ENCODE measurements around the gene UBE2H.

The UBE2H gene

DNA sequence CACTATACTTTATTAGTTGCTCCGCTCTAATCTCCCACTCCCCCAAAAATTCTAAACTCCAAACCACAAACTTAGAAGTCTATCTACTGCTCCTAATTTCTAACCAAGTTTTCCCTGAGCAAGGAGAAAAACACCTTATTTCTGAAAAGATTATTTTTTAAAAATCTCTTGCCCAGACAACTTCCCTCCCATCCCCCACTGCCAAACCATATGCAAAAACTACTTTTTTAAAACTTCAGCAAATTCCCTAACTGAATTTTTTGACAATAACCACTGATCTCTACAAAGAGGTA, 1.9 kb downstream of the UBE2H start:
- no peak for DNase-seq (ENCODE audit: insufficient read length, low spot score)
- no peak for FAIRE-seq

DNA sequence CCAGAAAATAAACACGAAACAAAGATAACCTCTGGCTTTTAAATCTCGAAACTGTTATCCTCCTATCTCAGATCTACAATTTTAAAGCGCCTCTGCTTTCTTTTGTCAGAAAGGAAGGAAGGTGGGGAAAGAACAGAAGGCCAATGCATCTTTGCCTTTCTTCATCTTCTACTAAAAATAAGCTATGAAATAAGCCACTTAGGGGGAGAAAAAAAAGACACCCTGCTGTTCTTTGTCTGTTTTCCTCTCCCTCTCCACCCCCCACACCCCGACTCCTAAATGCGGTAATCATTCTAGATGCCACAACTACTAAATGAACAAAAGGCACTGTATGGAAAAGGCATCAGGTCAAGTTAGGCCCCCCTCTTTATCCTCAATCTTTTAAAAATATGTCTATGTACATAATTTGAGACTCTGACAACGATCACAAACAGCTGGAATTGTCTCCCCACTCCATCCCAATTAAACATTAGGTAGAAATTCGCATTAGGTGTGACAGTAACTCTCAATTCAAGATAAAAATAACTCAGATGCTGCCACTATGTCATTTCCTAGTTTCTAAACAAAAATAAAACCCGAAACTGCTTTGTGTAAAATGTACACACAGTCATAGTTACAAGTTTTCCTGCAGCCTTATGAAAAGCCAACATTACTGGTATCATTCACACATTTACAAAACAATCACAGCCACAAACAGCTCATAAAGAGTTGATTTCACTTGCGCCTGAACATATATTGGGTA, 2.4 kb downstream of the UBE2H start:
- DNase-seq (ENCODE audit: insufficient read length, low spot score) = no peak
- no peak for FAIRE-seq

DNA sequence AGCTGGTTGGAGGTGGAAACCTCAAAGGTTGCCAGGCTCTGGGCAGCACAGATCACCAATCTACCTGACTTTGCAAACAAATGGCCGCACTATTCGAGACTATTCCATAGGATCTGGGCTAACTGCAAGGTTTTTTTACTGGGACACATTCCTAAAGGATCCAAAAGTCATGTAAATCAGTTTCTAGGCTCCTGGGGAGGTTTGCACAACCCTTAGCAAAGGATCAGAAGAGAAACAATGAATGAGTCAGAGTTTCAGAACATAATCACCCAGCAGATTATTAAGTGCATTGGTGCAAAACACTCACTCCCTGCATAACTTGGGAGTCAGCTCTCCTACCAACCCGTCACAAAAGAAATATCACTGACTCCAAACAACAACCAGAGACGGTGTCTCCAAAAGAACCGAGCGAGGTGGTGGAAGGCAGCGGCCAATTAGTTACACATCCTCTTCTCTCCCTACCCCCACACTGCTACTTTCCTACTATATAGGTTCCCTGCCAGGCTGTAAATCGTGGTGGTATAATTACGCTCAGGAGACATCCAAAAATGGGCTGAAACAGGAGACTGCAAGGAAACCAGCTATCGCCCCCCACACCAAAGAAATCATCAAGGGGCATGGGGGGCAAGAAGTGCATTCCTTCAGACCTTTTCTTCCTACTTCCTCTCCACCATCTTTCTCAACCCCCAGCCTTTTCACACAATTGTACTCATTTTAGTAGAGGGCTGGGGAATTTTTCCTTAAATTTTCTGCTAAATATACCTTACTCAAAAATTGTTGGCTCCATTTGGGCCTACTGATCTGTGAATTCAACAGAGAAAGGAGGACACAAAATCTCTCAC, 3.2 kb downstream of the UBE2H start:
- DNase-seq (ENCODE audit: insufficient read length, low spot score) = peak; percentile 23

DNA sequence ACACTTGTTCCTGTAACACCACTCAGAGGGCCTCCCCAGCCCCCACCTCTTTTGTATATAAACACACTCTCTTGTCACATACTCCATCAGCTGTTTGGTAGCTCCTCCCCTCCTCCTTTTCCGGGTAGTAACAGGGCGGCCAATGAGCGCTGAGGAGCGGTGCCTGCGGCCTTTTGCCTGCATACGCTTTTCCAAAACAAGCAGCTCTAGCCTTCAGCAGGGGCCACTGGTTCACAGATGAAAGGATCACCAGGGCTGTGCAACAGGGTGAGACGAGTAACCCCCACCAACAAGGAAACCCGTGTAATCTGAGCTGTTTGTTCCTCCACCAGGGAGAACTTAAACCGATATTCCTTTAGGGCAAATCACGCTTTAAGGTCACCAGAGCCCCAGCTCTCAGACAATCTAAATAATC, 3.9 kb downstream of the UBE2H start:
- FAIRE-seq (no peak), DNase-seq (ENCODE audit: insufficient read length, low spot score) (peak; percentile 82)

More for the DNA sequence above, 3.2 kb downstream of the UBE2H start:
- no peak for FAIRE-seq

DNA sequence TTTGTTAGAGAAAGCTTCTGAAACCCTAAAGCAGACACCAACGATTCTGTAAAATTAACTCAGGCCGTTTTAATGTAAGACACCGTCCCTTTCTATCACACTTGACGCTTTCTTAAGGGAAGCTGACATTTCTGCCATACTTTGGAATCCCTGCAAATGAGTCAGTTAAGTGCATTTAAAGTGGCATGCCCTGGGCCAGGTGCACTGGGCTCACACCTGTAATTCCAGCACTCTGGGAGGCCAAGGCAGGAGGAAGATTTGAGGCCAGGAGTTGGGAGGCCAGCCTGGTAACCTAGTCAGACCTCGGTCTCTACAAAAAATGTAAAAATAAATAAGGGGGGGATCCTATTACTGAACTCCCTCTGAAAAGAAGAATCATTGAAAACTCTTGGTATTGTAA, 4.4 kb downstream of the UBE2H start:
- no peak for DNase-seq (ENCODE audit: insufficient read length, low spot score)
- FAIRE-seq = no peak

DNA sequence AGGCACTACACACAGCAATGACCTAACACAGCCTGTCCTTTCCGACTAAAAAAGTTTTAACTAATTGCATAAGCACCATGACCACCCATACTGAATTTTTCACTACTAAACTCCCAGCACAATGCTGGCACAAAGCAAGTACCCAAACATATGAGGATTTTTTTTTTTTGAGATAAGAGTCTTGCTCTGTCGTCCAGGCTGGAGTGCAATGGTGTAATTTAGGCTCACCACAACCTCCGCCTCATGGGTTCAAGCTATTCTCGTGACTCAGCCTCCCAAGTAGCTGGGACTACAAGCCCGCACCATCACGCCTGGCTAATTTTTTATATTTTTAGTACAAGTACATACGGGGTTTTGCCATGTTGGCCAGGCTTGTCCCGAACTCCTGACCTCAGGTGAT, 5.1 kb downstream of the UBE2H start:
- FAIRE-seq = no peak

DNA sequence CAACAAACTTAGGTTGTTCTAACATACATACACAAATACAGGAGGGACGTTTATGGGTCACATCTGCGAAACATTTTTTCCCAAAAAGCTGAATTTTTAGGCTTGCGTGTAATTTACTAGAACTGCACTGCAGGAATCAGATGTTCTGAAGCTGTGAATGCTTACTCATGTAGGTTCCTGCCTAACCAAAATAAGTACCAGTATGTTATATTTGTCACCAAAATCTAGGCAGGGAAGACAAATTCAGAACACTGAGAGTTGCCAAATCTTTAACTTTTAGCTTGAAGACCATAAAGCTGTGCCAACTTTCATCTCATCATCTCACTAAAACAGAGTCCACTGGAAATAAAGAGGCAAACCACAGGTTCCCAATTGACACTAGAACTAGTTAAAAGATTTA, 5.7 kb downstream of the UBE2H start:
- no peak for FAIRE-seq
- no peak for DNase-seq (ENCODE audit: insufficient read length, low spot score)

More for the DNA sequence above, 5.1 kb downstream of the UBE2H start:
- no peak for DNase-seq (ENCODE audit: insufficient read length, low spot score)

DNA sequence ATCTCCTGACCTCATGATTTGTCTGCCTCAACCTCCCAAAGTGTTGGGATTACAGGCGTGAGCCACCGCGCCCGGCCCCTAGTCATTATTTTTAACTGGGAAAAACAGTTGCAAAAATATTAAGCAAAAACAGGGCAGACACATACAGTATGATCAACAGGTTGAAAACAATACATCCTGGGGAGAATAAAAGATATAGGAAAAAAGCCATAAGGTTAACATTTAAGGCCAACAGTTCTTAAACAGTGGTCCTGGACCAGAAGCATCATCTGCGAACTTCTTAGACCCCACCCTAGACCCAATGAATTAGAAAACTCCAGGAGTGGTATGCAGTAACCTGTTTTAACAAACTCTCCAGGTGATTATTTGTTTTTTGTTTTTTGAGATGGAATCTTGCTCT, 6.5 kb downstream of the UBE2H start:
- FAIRE-seq = no peak

DNA sequence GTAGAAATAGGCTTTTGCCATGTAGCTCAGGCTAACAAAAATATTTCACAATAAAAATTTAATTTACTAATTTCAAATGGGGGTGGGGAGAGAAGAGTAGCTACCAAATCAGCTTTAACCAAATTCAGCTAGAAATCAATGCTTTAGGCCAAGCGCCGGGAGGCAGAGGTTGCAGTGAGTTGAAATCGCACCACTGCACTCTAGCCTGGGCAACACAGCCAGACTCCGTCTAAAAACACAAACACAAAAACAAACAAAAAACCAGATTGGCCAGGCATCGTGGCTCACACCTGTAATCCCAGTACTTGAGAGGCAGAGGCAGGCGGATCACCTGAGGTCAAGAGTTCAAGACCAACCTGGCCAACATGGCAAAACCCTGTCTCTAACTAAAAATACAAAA, 9.4 kb downstream of the UBE2H start:
- FAIRE-seq (no peak), DNase-seq (ENCODE audit: insufficient read length, low spot score) (no peak)

More for the DNA sequence above, 6.5 kb downstream of the UBE2H start:
- no peak for DNase-seq (ENCODE audit: insufficient read length, low spot score)

DNA sequence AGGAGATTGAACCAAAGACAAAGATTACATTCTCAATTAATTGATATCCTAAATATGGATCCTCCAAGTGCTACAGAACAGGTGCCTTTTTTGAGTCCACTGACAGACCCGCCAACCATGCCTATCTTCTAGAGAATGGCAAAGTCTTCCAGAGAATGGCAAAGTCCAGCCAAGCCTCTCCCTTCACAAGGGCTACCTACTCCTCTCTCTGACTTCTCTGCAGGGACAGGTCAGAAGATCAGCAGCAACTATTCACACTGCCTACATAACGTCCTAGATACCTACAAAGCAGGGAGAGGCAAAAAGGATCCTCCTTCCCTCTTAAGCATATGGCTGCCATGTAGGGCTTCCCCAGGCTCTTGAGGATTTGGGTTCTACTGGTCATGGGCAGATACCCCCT, 12.4 kb downstream of the UBE2H start:
- DNase-seq (ENCODE audit: insufficient read length, low spot score) (no peak), FAIRE-seq (no peak)

DNA sequence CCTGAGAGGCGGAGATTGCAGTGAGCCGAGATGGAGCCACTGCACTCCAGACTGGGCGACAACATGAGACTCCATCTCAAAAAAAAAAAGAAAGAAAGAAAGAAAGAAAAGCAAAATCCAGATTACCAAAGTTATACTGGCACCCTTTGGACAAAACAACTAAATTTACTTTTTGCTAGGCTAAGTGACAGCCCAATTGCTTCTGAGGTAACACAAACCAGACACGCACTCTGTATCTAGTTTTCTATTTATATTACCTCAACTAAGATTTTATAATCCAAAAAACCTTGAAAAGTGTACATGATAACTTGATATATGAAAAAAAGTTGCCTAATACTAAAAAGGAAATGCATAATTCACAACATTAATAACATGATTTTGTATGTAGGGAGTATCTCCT, 12.9 kb downstream of the UBE2H start:
- FAIRE-seq = no peak
- DNase-seq (ENCODE audit: insufficient read length, low spot score) = no peak

DNA sequence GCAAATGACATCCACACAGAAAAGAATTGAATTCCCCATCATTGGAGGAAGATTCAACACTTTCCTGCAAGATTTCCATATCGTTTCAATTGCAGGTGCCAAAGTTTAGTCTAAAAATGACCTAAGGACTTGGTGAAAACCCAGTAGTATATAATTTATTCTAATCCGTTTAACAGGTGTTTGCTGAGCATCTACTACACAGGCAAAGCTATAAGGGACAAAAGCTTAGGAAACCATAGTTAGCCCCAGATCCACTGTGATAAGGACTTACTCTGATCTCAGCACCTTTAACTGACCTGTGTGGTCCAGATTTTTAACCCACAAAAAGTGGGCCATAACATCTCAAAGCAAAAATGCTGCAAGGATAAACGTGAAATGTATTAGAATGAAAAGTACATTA, 19.1 kb downstream of the UBE2H start:
- no peak for DNase-seq (ENCODE audit: insufficient read length, low spot score)
- no peak for FAIRE-seq

DNA sequence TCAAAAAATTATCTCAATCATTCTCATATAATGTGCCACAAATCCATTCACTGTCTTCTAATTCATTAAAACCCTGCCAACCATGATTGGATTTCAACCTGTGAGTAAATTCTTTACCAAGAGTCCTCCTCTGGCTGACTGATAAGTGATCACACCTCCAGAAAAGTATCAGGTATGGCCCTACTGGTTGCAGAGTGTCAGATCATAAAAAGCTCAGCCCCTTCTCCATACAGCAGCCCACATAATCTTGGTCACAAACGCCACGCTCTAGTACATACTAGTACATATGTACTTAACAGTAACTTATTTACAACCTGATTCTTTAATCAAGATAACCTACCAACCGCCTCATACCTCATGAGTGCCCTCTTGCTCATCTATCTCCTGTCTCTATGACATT, 26.1 kb downstream of the UBE2H start:
- DNase-seq (ENCODE audit: insufficient read length, low spot score) (no peak), FAIRE-seq (no peak)

DNA sequence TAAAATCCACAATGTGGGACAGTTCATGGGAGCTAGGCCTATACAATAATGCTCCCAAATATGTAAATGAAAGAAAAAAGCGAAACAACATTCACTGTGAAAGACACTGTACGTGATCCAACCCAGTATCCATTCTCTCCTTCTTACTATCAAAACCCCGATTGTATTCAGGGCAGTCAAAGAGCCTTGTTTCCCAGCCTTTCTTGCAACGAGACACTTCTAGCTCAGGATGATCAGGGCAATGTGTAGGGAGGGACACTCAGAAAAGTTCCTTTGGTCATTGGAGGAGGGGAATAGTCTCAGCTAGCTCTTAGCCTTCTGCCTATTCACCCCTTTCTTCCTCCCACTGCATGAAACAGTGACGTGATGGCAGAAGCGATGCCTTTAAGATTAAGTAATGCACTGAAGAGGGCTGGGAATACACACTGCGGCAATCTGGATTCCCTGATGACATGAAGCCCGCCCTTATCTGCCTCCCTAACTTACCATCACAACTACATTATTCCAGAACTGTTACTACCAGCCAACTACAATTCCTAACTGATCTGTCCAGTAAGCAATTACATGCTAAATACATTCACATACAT, 27.3 kb downstream of the UBE2H start:
- DNase-seq (ENCODE audit: insufficient read length, low spot score) (no peak), FAIRE-seq (no peak)

DNA sequence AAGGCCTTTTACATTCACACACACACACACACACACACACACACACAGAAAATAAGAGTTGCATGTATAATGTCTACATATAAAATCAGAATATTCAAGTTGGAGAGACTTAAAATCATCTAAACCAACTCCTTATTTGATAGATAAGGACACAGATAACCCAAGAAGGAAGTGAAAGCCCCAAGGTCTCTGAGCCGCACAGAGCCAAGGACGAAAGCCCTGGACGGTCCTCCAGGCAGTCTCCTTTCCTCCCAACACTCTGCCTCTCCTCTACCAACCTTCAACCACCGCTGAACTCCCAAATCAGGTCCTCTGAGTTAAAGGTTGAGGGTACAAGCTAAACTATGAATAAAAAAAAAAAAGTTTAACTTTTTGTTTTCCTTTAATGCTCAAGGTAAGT, 28.2 kb downstream of the UBE2H start:
- DNase-seq (ENCODE audit: insufficient read length, low spot score) = no peak
- no peak for FAIRE-seq

DNA sequence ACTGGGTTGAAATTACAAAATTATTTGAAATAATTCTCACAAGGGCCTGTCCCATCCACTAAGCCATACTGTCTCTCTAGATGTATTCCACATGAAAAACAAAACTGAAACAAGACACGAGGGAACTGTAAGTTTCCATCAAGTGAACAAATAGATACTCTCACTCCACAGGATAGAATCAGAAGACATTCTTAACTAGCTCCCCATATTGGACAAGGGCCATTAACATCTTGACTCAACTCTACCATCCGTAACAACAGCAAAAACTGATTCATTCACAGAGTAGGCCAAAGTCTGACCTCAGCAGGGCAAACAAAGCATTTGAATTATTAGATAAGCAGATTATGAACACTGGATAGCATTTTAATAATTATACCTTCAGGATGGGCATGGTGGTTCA, 29.1 kb downstream of the UBE2H start:
- FAIRE-seq (no peak), DNase-seq (ENCODE audit: insufficient read length, low spot score) (no peak)

DNA sequence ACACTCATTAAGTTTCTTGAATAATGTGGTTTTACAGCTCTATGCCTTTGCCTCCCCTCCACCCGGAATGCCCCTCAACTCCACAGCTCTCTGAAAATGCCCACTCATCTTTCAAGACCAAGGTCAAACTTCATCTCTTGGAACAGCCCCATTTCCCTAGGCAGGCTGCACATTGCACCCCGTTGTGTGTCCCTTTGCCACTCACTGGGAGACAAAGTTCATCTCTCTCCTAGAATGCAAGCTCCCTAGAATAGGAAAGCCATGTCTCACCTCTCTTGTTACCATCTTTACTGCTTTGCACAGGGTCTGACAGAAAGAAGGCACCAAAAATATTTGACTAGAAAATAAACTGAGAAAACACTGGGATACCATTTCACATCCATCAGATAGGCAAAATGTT, 33.3 kb downstream of the UBE2H start:
- FAIRE-seq = no peak

DNA sequence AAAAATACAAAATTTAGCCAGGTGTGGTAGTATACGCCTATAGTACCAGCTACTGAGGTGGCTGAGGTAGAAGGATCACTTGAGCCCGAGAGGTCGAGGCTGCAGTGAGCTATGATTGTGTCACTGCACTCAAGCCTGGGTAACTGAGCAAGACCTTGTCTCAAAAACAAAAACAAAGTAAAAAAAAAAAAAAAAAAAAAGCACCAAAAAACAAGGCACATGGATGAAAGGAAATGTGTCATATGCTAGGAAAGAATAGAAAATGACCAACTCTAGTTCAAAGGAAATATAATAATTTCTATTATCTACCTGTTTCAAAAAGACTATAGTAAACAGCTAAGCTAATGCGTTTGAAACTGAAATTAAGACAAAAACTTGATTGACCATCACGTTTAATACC, 33.8 kb downstream of the UBE2H start:
- no peak for DNase-seq (ENCODE audit: insufficient read length, low spot score)
- FAIRE-seq = no peak

More for the DNA sequence above, 33.3 kb downstream of the UBE2H start:
- DNase-seq (ENCODE audit: insufficient read length, low spot score) = no peak

DNA sequence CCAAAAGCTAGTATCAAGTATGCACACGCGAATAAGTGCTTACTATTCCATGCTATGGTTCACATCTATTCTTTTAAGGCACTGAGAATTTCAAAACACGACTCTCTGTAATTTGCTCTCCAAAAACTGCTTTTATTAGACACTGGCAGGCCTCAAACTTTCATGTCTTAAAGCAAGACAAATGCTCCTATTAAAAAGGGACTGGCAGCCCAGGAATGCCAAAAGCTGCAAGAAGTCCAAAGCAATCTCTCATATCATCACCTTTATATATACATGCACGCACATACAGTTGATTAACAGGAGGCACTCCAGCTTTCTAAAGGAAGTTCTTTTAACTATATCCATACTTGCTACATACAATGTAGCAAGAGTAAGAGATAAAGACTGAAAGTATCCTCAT, 34.8 kb downstream of the UBE2H start:
- FAIRE-seq = no peak
- DNase-seq (ENCODE audit: insufficient read length, low spot score) = no peak

DNA sequence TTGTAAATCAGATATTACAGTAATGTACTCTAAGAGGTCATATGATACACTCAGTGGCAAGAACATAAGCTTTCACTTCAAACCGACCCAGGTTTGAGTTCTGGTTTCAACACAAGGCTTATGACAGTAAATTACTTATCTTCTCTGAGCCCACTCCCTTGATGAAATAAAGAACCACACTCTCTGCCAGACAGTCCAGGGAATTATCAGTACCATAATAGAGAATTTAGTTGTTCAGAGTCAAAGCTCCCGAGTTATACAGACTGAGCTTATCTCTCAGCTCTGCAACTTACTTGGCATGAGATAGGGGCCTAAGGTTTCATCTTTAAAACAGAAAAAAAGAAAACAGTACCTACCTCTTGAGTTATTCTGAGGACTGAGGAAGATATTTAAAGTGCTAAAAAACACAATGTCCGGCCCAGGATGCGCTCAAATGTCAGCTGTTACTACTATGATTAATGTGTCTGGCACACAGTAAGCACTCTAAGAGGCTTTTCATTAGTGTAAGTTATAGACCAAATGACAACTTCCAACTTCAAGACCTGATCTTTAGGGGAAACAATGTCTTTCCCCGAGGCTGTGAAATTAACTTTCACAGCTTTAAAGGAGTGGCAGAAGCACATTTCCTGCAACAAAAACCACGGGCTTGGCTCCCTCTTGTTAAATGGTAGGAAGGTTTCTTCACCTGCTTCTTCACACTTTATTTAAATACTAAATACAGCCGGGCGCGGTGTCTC, 38.1 kb downstream of the UBE2H start:
- no peak for FAIRE-seq
- DNase-seq (ENCODE audit: insufficient read length, low spot score) = no peak

DNA sequence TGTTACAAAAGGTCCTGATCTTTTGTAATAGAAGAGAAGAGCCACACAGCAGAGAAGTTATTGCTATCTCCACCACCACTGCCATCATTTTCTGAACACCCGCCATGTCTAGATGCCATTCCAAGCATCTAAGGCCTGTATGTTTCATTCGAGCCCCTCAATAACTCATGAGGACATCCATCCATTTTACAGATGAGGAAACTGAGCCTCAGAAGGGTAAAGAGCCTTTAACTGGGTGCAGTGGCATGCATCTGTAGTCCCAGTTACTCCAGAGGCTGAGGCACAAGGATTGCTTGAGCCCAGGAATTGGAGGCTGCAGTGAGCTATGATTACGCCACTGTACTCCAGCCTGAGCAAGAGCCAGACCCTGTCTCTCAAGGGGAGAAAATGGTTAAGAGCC, 39.3 kb downstream of the UBE2H start:
- FAIRE-seq (no peak), DNase-seq (ENCODE audit: insufficient read length, low spot score) (no peak)

Measured in HTR-8/SVneo (cell line).